Measurements from ENCODE around the gene FAN1.

Gene FAN1

DNA sequence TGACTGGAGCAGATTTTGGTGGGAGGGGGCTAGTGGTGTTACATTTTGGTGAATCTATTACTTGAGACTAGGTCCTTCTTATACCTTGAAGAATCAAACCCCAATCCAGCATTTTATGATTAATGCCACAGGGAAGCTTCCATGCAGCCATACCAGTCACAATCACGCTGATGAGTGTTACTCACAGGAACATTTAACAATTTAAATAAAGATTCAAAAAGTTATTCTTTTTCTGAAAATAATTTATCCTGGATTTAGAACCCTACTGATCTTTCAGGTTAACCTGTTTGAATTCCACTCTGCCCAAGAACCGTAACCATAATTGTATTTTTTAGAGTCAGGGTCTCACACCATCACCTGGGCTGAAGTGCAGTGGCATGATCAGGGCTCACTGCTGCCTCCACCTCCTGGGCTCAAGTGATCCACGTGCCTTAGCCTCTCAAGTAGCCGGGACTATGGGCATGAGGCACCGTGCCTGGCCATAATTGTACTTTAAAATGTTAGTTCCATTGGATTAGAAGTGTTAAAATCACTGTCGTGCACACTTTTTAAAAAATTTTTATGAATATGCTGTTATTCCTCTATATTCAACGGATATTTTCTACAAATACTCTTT, 88.6 kb downstream of the FAN1 start:
- H3K4me3 ChIP-seq (ENCODE audit: insufficient read depth, low read depth, low read length, poor library complexity, severe bottlenecking): peak overlapping the region; percentile 99
- DNase-seq: no peak

More for the DNA sequence above, 88.6 kb downstream of the FAN1 start:
- no peaks in the 10 kb centered on the region for H3K36me3 ChIP-seq (ENCODE audit: control insufficient read depth, insufficient read depth, low read length)
- H3K9me3 ChIP-seq (ENCODE audit: control insufficient read depth, low read length): no peaks in the 10 kb centered on the region
- H3K27me3 ChIP-seq (replicated peaks; ENCODE audit: control insufficient read depth, insufficient read depth, low read length, poor library complexity, severe bottlenecking): no peaks in the 10 kb centered on the region
- H3K4me1 ChIP-seq (ENCODE audit: control insufficient read depth, insufficient read depth, low read length, poor library complexity, severe bottlenecking): peaks cover 19% of the 10 kb centered on the region
- H3K27ac ChIP-seq (ENCODE audit: insufficient read depth, low read length, poor library complexity, severe bottlenecking): peak overlapping the region; percentile 77
